Urinary bladder (tissue), 4 donors: Measurements from ENCODE around the gene NUP188. TPM values are rescaled to one million over a fixed set of nuclear protein-coding genes. Genes with fewer than 3 reads are reported as not detected.
"Not testable (repeated sequence)": the region's sequence is repeated elsewhere in the genome, so short reads cannot be mapped to it uniquely, and the experiment has no call there.

Experiments
- DNase-seq: peaks from one replicate; pipeline ENCODE4 v3.0.0-alpha.2; 2015; ENCODE audit errors: extremely low spot score
- H3K27ac ChIP-seq: one replicate; pipeline ENCODE4 v1.5.1; 2013; ENCODE audit warnings: low read depth, mild to moderate bottlenecking, moderate library complexity
- H3K36me3 ChIP-seq: one replicate; pipeline ENCODE4 v1.6.1; 2013; ENCODE audit warnings: mild to moderate bottlenecking, moderate library complexity; ENCODE audit not compliant: insufficient read depth
- H3K4me1 ChIP-seq: one replicate; pipeline ENCODE4 v1.6.1; 2013; ENCODE audit warnings: mild to moderate bottlenecking, moderate library complexity; ENCODE audit not compliant: insufficient read depth
- H3K4me3 ChIP-seq: one replicate; pipeline ENCODE4 v1.5.1; 2013; ENCODE audit warnings: low read depth, low read length
- WGBS: extraction: QIAGEN DNeasy Blood & Tissue Kit; methylation state at CpG from one replicate; pipeline ENCODE4 v1.1.7; 2013; 5-methylcytosine and 5-hydroxymethylcytosine counted together
- polyA plus RNA-seq: library from polyadenylated mRNA; stranded (reverse); fragments of 200-250 nt; gene quantifications from one replicate; pipeline ENCODE4 v1.2.3, GENCODE V29; 2013
- total RNA-seq: library from RNA; depleted of rRNA; stranded (reverse); fragments of >200 nt; gene quantifications from one replicate; pipeline ENCODE4 v1.2.3, GENCODE V29; 2014
- donor health status: healthy with polysubstance abuse.
- donor health status: healthy.

The NUP188 gene
- total and polyA plus RNA-seq, 2 donors = 20.3 to 43.1 TPM

GRCh38 chr9:128943832-128944620, 3.5 kb upstream of the NUP188 start:
- Histone ChIP-seq H3K4me3 (no peak overlapping the region), H3K4me1 (no peaks in the 10 kb centered on the region), H3K36me3 (peaks cover 3% of the 10 kb centered on the region), H3K27ac (no peak overlapping the region)
- 84% methylated on average over 7 of the region's 7 CpGs for WGBS
- DNase-seq = no peak

- WGBS = 89% methylated on average over 7 of the region's 7 CpGs
- H3K36me3 ChIP-seq, H3K4me1 ChIP-seq, H3K4me3 ChIP-seq, H3K27ac ChIP-seq, DNase-seq: not testable (repeated sequence)
Observed at GRCh38 chr9:128944966-128945365, 2.5 kb upstream of the NUP188 start.

- no peaks in the 10 kb centered on the region for H3K4me1 ChIP-seq
- WGBS = 96% methylated on average over 19 of the region's 19 CpGs
- peaks cover 5% of the 10 kb centered on the region for H3K36me3 ChIP-seq
- no peak overlapping the region for H3K4me3 ChIP-seq
- no peak overlapping the region for H3K27ac ChIP-seq
- no peak for DNase-seq
Observed at GRCh38 chr9:128945798-128946501, 1.5 kb upstream of the NUP188 start.

- peaks cover 4% of the 10 kb centered on the region for H3K36me3 ChIP-seq
- H3K27ac ChIP-seq = no peak overlapping the region
- DNase-seq = no peak
- peak overlapping the region; percentile 57 for H3K4me3 ChIP-seq
- WGBS = 26% methylated on average over 30 of the region's 30 CpGs
- no peaks in the 10 kb centered on the region for H3K4me1 ChIP-seq
Observed at GRCh38 chr9:128946571-128947276, 775 bp upstream of the NUP188 start.

- under 1% methylated on average over 20 of the region's 20 CpGs for WGBS
- no peak for DNase-seq
Observed at GRCh38 chr9:128947277-128947526, 297 bp upstream of the NUP188 start.

GRCh38 chr9:128961403-128961802, 13.9 kb downstream of the NUP188 start:
- not testable (repeated sequence) for H3K27ac ChIP-seq, H3K36me3 ChIP-seq, H3K4me3 ChIP-seq, DNase-seq, H3K4me1 ChIP-seq
- 95% methylated on average over 9 of the region's 9 CpGs for WGBS

More at GRCh38 chr9:128947277-128947526, 297 bp upstream of the NUP188 start:
- peak overlapping the region; percentile 57 for H3K4me3 ChIP-seq
- no peaks in the 10 kb centered on the region for H3K4me1 ChIP-seq
- no peak overlapping the region for H3K27ac ChIP-seq
- H3K36me3 ChIP-seq = peaks cover 2% of the 10 kb centered on the region

GRCh38 chr9:128969491-128969890, 22.0 kb downstream of the NUP188 start:
- H3K36me3 ChIP-seq = peaks cover 15% of the 10 kb centered on the region
- H3K4me1 ChIP-seq = no peaks in the 10 kb centered on the region
- 95% methylated on average over 5 of the region's 5 CpGs for WGBS
- H3K4me3 ChIP-seq = no peak overlapping the region
- DNase-seq = no peak
- H3K27ac ChIP-seq = no peak overlapping the region

- H3K36me3 ChIP-seq = peaks cover 18% of the 10 kb centered on the region
- no peak overlapping the region for H3K27ac ChIP-seq
- H3K4me1 ChIP-seq = no peaks in the 10 kb centered on the region
- DNase-seq = no peak
- 72% methylated on average over 4 of the region's 4 CpGs for WGBS
- H3K4me3 ChIP-seq = no peak overlapping the region
Observed at GRCh38 chr9:128972956-128973355, 25.5 kb downstream of the NUP188 start.

GRCh38 chr9:128979111-128979510, 31.6 kb downstream of the NUP188 start:
- DNase-seq = no peak
- Histone ChIP-seq H3K4me1 (no peaks in the 10 kb centered on the region), H3K36me3 (peaks cover 4% of the 10 kb centered on the region), H3K4me3 (no peak overlapping the region), H3K27ac (no peak overlapping the region)
- 93% methylated on average over 3 of the region's 3 CpGs for WGBS

GRCh38 chr9:128983536-128983935, 36.0 kb downstream of the NUP188 start:
- WGBS = 94% methylated on average over 8 of the region's 8 CpGs
- no peak for DNase-seq
- H3K36me3 ChIP-seq = peaks cover 2% of the 10 kb centered on the region
- H3K4me1 ChIP-seq = no peaks in the 10 kb centered on the region
- no peak overlapping the region for H3K27ac ChIP-seq
- no peak overlapping the region for H3K4me3 ChIP-seq

- DNase-seq = no peak
- Histone ChIP-seq H3K27ac (no peak overlapping the region), H3K4me3 (no peak overlapping the region), H3K36me3 (peaks cover 3% of the 10 kb centered on the region), H3K4me1 (no peaks in the 10 kb centered on the region)
- 90% methylated on average over 5 of the region's 5 CpGs for WGBS
Observed at GRCh38 chr9:128986671-128987070, 39.2 kb downstream of the NUP188 start.

- H3K36me3 ChIP-seq = peaks cover 3% of the 10 kb centered on the region
- H3K4me1 ChIP-seq = no peaks in the 10 kb centered on the region
- no peak overlapping the region for H3K4me3 ChIP-seq
- no peak overlapping the region for H3K27ac ChIP-seq
- DNase-seq = no peak
- 78% methylated on average over 5 of the region's 5 CpGs for WGBS
Observed at GRCh38 chr9:128987805-128988204, 40.3 kb downstream of the NUP188 start.

- Histone ChIP-seq H3K4me1 (no peaks in the 10 kb centered on the region), H3K36me3 (peaks cover 4% of the 10 kb centered on the region), H3K27ac (no peak overlapping the region), H3K4me3 (no peak overlapping the region)
- DNase-seq = no peak
- WGBS = 73% methylated on average over 7 of the region's 7 CpGs
Observed at GRCh38 chr9:128992995-128993394, 45.5 kb downstream of the NUP188 start.

GRCh38 chr9:128995791-128996190, 48.3 kb downstream of the NUP188 start:
- DNase-seq = no peak
- Histone ChIP-seq H3K4me1 (no peaks in the 10 kb centered on the region), H3K36me3 (peaks cover 3% of the 10 kb centered on the region), H3K27ac (no peak overlapping the region), H3K4me3 (no peak overlapping the region)
- WGBS = 89% methylated on average over 5 of the region's 5 CpGs
